GM12878 (cell line): ENCODE data around the gene CLDN6.

Experiments used
- ATF7 ChIP-seq: fragments of 450-650 bp; IDR thresholded peaks from 2 replicates; pipeline ENCODE4 v1.6.1; 2016; ENCODE audit warnings: low read depth, mild to moderate bottlenecking
- JUND ChIP-seq: IDR thresholded peaks from 2 replicates; pipeline ENCODE4 v1.6.1; 2012; ENCODE audit warnings: low read depth, mild to moderate bottlenecking, low read length, improper control_type of control experiment, moderate library complexity
- TF ChIP-seq, protein P1 (sequence below), 3 experiments: IDR thresholded peaks in 2 of 3; conservative IDR thresholded peaks in 1 of 3; 2 replicates each; pipeline ENCODE4 v1.5.1; 2011; ENCODE audit warnings: low read depth in 3 of 3, low read length in 3 of 3, mild to moderate bottlenecking in 3 of 3, control low read depth in 2 of 3, moderate library complexity in 2 of 3, inconsistent platforms in 1 of 3, mixed read lengths in 1 of 3; ENCODE audit not compliant: control insufficient read depth in 2 of 3, insufficient read depth in 1 of 3; ENCODE audit errors: extremely low read depth in 1 of 3
- TF ChIP-seq, protein P2 (sequence below): fragments of 450-650 bp; IDR thresholded peaks from 2 replicates; pipeline ENCODE4 v1.6.1; 2017; ENCODE audit warnings: mild to moderate bottlenecking, moderate library complexity

DNA sequence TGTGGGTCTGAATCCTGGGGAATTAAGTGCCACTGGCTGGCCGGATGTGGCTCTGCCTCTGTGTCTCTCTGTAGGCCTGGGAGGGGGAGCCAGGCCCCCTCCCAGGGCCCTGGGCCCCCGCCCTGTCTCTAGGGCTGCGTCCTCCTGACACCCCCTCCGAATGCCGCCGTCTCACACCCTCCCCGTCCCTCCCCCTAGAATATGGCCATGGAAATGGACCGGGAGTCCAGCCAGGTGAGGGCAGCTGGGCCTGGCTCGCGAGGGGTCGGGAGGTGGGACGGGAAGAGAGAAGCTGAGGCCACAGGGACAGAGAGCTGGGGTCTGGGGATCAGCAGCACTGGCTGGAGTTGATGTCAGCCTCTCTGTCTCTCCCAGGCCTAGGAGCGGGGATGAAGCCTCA is 21.7 kb downstream of the CLDN6 start:
- TF ChIP-seq JUND (no peak), ATF7 (no peak)
- TF ChIP-seq, protein P1, sequence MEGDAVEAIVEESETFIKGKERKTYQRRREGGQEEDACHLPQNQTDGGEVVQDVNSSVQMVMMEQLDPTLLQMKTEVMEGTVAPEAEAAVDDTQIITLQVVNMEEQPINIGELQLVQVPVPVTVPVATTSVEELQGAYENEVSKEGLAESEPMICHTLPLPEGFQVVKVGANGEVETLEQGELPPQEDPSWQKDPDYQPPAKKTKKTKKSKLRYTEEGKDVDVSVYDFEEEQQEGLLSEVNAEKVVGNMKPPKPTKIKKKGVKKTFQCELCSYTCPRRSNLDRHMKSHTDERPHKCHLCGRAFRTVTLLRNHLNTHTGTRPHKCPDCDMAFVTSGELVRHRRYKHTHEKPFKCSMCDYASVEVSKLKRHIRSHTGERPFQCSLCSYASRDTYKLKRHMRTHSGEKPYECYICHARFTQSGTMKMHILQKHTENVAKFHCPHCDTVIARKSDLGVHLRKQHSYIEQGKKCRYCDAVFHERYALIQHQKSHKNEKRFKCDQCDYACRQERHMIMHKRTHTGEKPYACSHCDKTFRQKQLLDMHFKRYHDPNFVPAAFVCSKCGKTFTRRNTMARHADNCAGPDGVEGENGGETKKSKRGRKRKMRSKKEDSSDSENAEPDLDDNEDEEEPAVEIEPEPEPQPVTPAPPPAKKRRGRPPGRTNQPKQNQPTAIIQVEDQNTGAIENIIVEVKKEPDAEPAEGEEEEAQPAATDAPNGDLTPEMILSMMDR (IDR thresholded peaks at IDR 0.05 in 2 of 3, conservative IDR thresholded peaks at IDR 0.05 in 1 of 3; ENCODE audit: control insufficient read depth in 2 of 3, extremely low read depth in 1 of 3, insufficient read depth in 1 of 3, low read depth in 3 of 3, low read length in 3 of 3) = no peak
- TF ChIP-seq, protein P2, sequence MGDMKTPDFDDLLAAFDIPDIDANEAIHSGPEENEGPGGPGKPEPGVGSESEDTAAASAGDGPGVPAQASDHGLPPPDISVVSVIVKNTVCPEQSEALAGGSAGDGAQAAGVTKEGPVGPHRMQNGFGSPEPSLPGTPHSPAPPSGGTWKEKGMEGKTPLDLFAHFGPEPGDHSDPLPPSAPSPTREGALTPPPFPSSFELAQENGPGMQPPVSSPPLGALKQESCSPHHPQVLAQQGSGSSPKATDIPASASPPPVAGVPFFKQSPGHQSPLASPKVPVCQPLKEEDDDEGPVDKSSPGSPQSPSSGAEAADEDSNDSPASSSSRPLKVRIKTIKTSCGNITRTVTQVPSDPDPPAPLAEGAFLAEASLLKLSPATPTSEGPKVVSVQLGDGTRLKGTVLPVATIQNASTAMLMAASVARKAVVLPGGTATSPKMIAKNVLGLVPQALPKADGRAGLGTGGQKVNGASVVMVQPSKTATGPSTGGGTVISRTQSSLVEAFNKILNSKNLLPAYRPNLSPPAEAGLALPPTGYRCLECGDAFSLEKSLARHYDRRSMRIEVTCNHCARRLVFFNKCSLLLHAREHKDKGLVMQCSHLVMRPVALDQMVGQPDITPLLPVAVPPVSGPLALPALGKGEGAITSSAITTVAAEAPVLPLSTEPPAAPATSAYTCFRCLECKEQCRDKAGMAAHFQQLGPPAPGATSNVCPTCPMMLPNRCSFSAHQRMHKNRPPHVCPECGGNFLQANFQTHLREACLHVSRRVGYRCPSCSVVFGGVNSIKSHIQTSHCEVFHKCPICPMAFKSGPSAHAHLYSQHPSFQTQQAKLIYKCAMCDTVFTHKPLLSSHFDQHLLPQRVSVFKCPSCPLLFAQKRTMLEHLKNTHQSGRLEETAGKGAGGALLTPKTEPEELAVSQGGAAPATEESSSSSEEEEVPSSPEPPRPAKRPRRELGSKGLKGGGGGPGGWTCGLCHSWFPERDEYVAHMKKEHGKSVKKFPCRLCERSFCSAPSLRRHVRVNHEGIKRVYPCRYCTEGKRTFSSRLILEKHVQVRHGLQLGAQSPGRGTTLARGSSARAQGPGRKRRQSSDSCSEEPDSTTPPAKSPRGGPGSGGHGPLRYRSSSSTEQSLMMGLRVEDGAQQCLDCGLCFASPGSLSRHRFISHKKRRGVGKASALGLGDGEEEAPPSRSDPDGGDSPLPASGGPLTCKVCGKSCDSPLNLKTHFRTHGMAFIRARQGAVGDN = no peak
